Neural crest cell (in vitro differentiated cells): ENCODE results near the gene OR1L6. TPM values are rescaled to one million over a fixed set of nuclear protein-coding genes. Genes with fewer than 3 reads are reported as not detected.

Source experiments
- DNase-seq: peaks from one replicate; pipeline ENCODE4 v3.0.0; 2021; ENCODE audit warnings: low read depth, mixed read lengths, low spot score
- H3K27ac Mint-ChIP-seq: one replicate; pipeline ENCODE4 v1.8.0; 2021; ENCODE audit warnings: mild to moderate bottlenecking, mixed read lengths; ENCODE audit not compliant: unreplicated experiment
- H3K27me3 Mint-ChIP-seq: 2 replicates; pipeline ENCODE4 v1.8.0; 2021; ENCODE audit warnings: low read depth, mild to moderate bottlenecking, mixed read lengths
- H3K36me3 Mint-ChIP-seq: 2 replicates; pipeline ENCODE4 v1.8.0; 2021; ENCODE audit warnings: low read depth, mild to moderate bottlenecking, mixed read lengths
- H3K4me1 Mint-ChIP-seq: 2 replicates; pipeline ENCODE4 v1.8.0; 2021; ENCODE audit warnings: mixed read lengths
- H3K4me3 Mint-ChIP-seq: one replicate; pipeline ENCODE4 v1.8.0; 2021; ENCODE audit warnings: mild to moderate bottlenecking, mixed read lengths
- H3K9me3 Mint-ChIP-seq: 2 replicates; pipeline ENCODE4 v1.8.0; 2021; ENCODE audit warnings: mixed read lengths
- CTCF ChIP-seq: fragments of 200-600 bp; sonication (generic); conservative IDR thresholded peaks from 2 replicates; pipeline ENCODE4 v1.5.0; 2021; ENCODE audit warnings: antibody characterized with exemption, mild to moderate bottlenecking
- total RNA-seq: library from RNA; stranded (reverse); gene quantifications from 2 replicates; pipeline ENCODE4 v1.2.1, GENCODE V29; 2021

Gene OR1L6
- total RNA-seq, 1 donor from 2014 or later: not detected

- no peaks in the 10 kb centered on the region for H3K36me3 Mint-ChIP-seq
- TF ChIP-seq CTCF: no peak
- H3K4me3 Mint-ChIP-seq: no peak overlapping the region
- H3K9me3 Mint-ChIP-seq: peaks cover 8% of the 10 kb centered on the region
- peaks cover 25% of the 10 kb centered on the region for H3K27me3 Mint-ChIP-seq
- no peak for DNase-seq
- no peak overlapping the region for H3K27ac Mint-ChIP-seq
- no peaks in the 10 kb centered on the region for H3K4me1 Mint-ChIP-seq
Observed at GRCh38 chr9:122767817-122768216, 25.7 kb downstream of the OR1L6 start.

GRCh38 chr9:122777052-122777451 is 34.9 kb downstream of the OR1L6 start:
- peaks cover 49% of the 10 kb centered on the region for H3K27me3 Mint-ChIP-seq
- H3K4me1 Mint-ChIP-seq: no peaks in the 10 kb centered on the region
- TF ChIP-seq CTCF: no peak
- no peaks in the 10 kb centered on the region for H3K36me3 Mint-ChIP-seq
- H3K9me3 Mint-ChIP-seq: peaks cover 13% of the 10 kb centered on the region
- H3K4me3 Mint-ChIP-seq: no peak overlapping the region
- H3K27ac Mint-ChIP-seq: no peak overlapping the region
- no peak for DNase-seq

- Mint-ChIP-seq H3K27ac (no peak overlapping the region), H3K4me3 (no peak overlapping the region), H3K27me3 (peaks cover 46% of the 10 kb centered on the region), H3K36me3 (no peaks in the 10 kb centered on the region), H3K4me1 (no peaks in the 10 kb centered on the region), H3K9me3 (peaks cover 7% of the 10 kb centered on the region)
- no peak for DNase-seq
- TF ChIP-seq CTCF: no peak
Observed at GRCh38 chr9:122777935-122778627, 36.0 kb downstream of the OR1L6 start.

- peaks cover 54% of the 10 kb centered on the region for H3K27me3 Mint-ChIP-seq
- no peak overlapping the region for H3K4me3 Mint-ChIP-seq
- H3K4me1 Mint-ChIP-seq: no peaks in the 10 kb centered on the region
- no peak for DNase-seq
- TF ChIP-seq CTCF: no peak
- no peak overlapping the region for H3K27ac Mint-ChIP-seq
- H3K9me3 Mint-ChIP-seq: peaks cover 2% of the 10 kb centered on the region
- no peaks in the 10 kb centered on the region for H3K36me3 Mint-ChIP-seq
Observed at GRCh38 chr9:122779181-122779580, 37.1 kb downstream of the OR1L6 start.

GRCh38 chr9:122780026-122780425 is 37.9 kb downstream of the OR1L6 start:
- no peak overlapping the region for H3K4me3 Mint-ChIP-seq
- peaks cover 2% of the 10 kb centered on the region for H3K9me3 Mint-ChIP-seq
- no peaks in the 10 kb centered on the region for H3K36me3 Mint-ChIP-seq
- H3K27me3 Mint-ChIP-seq: peaks cover 62% of the 10 kb centered on the region
- no peak overlapping the region for H3K27ac Mint-ChIP-seq
- no peaks in the 10 kb centered on the region for H3K4me1 Mint-ChIP-seq
- DNase-seq: no peak
- no peak for TF ChIP-seq CTCF
